GM12874 (cell line): ENCODE measurements around the gene CTR9.

Experiments
- CTCF ChIP-seq: IDR thresholded peaks from 2 replicates; pipeline ENCODE4 v1.5.1; 2011; ENCODE audit warnings: low read depth, mild to moderate bottlenecking, control low read depth, low read length, moderate library complexity; ENCODE audit not compliant: insufficient read depth

Gene CTR9

GRCh38 chr11:10750838-10751580 is at the start of gene CTR9:
CTR9 (plus strand) TSS chr11:10751246; CDS start chr11:10751413, 167 bp downstream.
- TF ChIP-seq CTCF: peak; percentile 52; the same call in 1 of the 2 replicates

- no peak for TF ChIP-seq CTCF
Observed at GRCh38 chr11:10701982-10702381, 49.1 kb upstream of the CTR9 start.

GRCh38 chr11:10708131-10708530 is 42.9 kb upstream of the CTR9 start:
- no peak for TF ChIP-seq CTCF

- TF ChIP-seq CTCF: no peak
Observed at GRCh38 chr11:10709299-10710086, 41.6 kb upstream of the CTR9 start.

DNA sequence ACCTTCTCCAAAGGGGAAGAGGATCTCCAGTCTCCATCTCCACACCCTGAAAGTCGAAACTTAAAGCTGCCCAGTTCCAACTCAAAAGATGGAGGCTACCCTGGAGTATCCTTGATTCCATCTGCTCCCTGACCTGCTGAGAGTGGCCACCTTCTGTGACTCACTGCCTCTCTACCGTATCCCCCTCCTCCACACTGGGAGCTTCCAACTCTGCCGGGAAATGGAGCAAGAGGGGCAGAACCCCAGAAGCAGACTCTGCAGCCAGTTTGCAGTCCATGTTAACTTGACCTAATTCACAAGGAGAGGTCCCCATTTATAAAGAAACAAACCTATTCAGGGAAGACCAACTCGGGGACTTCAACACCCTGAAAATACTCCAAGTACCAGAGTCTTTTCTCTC is 35.5 kb upstream of the CTR9 start:
- no peak for TF ChIP-seq CTCF

DNA sequence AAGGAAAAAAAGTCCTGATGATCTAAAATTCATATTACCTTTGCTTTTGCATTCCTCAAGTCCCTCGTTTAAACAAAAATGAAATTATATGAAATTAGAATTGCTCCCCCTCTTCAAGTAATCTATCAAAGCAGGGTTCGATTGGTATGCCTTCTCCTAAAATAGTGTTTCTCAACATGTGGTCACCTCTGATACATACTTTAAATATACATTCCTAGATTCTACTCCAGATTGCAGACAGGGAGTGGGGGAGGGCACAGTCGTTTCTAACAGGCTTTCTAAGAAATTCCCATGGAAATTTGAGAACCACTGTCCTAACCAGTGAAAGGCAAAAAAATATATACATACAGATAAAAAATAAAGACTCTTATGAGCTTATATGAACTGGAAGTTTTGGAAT is 34.9 kb upstream of the CTR9 start:
- TF ChIP-seq CTCF: no peak

DNA sequence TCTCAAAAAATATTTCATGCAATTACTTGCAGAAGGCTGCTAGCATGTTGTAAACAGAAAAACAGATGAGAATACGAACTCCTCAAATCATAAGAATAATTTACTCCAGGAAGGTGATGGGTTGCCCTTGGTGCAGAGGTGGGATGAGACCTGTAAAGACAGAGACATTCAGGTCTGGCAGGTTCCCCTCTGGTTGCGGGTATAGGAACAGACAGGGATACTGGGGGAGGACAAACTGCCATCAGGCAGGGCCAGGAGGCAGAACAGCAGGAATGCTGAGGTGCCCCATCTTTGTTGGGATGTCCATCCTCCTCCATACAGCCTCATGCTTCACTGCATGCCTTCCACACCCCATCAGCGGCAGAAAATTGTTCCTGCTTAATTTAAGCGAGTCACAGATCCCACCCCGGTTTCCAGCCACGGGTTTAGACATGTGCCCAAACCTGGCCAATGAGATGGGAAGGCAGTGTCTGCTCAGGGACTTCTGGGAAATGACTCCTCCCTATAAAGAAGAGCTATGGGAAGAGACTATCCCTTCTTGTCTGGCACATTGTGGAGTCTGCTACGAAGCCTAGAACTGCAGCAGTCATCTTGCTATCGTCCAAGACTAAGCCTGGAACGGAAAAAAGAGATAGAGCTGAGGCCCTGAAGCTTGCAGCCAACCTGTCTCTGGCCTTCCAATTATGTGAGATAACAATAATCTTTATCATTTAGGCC is 34.3 kb upstream of the CTR9 start:
- TF ChIP-seq CTCF: no peak
